Measurements from ENCODE around the gene FAM72C. TPM values are rescaled to one million over a fixed set of nuclear protein-coding genes. Genes with fewer than 3 reads are reported as not detected.
"Not testable (repeated sequence)": the region's sequence is repeated elsewhere in the genome, so short reads cannot be mapped to it uniquely, and the experiment has no call there.

The FAM72C gene
- total and polyA plus RNA-seq, 10 donors, result 0.32 to 2.4 (median 0.85) TPM

DNA sequence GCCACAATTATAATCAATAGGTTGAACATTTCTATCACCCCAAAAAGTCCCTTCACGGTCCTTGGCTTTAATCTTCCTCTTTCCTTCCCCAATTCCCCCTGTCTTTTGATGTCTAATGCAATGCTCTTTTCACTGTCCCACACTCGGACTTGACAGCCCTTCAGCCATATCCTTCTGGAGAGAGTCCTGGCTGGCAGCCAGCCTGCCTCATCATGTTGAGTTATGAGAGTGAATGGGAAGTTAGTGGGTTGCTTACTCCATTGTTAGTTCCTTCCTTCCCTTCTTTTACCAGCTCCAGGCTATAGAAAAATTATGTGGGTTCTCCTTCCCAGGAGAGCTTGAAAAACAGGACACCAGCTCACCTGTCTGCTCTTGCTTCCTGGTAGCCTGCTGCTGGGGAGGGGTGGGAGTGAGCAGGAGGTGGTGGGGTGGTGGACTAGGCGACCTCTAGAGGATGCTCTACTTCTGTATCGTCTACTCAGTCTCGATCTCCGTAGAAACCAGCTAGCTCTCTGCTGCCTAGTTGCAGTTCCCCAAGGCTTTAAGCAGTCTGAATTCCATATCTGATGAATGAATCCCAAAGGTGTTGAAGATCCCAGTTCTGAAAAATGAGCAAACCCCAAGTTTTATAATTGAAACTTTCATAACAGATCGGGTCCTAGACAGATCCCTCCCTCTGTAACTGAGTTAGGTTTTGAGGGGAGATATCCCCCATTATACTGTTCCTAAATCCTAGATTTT is 30.5 kb upstream of the FAM72C start:
- intact Hi-C loops (cut with DNase I; ENCODE audit: low total_unique reads); H3K27ac ChIP-seq; H3K27me3 ChIP-seq (replicated peaks in 1 of 7); DNase-seq; H3K4me3 ChIP-seq; H3K4me1 ChIP-seq; H3K9me3 ChIP-seq; H3K36me3 ChIP-seq: not testable (repeated sequence)
- 30 to 53% (median 42%) methylated on average over 2 to 5 of the region's 7 CpGs; no CpG with 5 or more reads in 1 of the 5 donors for WGBS, 5 donors

DNA sequence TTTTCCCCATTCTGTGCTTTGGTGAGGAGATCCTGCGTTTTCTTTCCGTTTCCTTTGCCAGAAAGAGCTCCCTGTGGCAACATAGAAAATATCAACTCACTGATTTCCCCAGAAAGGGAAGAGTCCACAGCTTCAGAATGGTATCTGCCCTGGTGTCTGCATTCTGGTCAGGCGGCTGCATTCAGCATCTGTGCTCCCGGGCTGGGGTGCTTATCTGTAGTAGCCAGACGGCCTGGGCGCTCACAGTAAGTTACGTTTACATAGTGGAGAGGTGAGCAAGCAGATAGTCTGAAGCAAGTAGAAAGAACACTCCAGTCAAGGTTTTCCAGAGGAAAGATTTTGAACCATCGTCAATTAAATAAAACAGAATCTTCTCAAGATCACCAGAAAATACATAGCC is 29.3 kb upstream of the FAM72C start:
- WGBS, 5 donors, result 93 to 100% (median 98%) methylated on average over 4 to 5 of the region's 8 CpGs; no CpG with 5 or more reads in 2 of the 5 donors
- intact Hi-C loops (cut with DNase I; ENCODE audit: low total_unique reads); H3K4me3 ChIP-seq; H3K27me3 ChIP-seq (replicated peaks in 1 of 7); H3K4me1 ChIP-seq; H3K9me3 ChIP-seq; DNase-seq; H3K36me3 ChIP-seq; H3K27ac ChIP-seq: not testable (repeated sequence)

DNA sequence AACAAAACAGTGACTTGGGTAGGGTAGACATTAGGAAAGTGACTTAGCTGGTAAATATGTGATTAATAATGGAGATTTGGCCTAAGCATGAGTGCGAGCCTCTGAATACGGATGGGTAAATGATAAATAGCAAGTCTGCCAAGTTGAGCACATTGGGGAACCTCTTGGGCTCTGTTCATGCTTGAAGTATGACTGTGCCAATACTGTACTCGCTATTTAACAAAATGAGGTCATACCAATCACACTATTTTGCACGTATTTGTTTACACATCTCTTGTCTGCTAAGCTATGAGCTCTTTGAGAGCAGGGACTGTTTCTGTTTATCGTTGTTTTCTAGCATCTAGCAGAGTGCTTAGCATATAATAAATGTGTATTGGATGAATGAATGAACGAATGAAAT is 24.2 kb upstream of the FAM72C start:
- intact Hi-C loops (cut with DNase I; ENCODE audit: low total_unique reads); H3K36me3 ChIP-seq; H3K9me3 ChIP-seq; H3K4me1 ChIP-seq; DNase-seq; H3K27me3 ChIP-seq (replicated peaks in 1 of 7); H3K27ac ChIP-seq; H3K4me3 ChIP-seq: not testable (repeated sequence)
- 71 to 92% (median 80%) methylated on average over 1 of the region's 6 CpGs; no CpG with 5 or more reads in 2 of the 5 donors for WGBS, 5 donors

DNA sequence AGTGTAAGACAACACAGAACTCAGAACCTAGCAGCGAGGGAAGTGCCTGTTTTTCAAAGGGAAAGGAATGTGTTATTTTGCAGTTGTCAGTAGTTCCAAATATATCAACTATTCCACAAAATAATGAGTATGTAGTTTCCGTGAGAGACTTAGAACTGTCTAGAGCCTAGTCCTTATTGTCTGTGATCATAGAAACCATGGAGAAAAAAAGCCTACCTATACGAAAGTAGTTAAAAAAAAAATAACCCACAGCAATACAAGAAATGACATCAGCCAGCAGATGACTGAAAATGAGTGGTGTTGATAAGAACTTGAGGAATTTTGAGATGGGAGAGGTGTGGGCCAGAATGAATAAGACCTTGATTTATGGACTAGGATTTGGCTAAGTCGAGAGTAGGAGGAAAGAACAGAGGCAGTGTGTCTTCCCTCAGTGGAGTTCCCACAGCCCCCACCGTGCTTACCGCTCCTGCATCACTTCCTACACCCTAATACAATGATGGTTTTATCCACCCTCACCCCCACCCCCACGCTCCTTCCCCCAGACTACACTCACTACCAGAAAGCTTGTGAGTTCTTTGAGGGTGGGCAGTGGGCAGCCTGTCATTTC is 21.6 kb upstream of the FAM72C start:
- intact Hi-C loops (cut with DNase I; ENCODE audit: low total_unique reads); H3K9me3 ChIP-seq; DNase-seq; H3K27me3 ChIP-seq (replicated peaks in 1 of 7); H3K36me3 ChIP-seq; H3K4me3 ChIP-seq; H3K4me1 ChIP-seq; H3K27ac ChIP-seq: not testable (repeated sequence)
- WGBS, 5 donors, result 50 to 82% (median 73%) methylated on average over 1 to 2 of the region's 7 CpGs; no CpG with 5 or more reads in 1 of the 5 donors

DNA sequence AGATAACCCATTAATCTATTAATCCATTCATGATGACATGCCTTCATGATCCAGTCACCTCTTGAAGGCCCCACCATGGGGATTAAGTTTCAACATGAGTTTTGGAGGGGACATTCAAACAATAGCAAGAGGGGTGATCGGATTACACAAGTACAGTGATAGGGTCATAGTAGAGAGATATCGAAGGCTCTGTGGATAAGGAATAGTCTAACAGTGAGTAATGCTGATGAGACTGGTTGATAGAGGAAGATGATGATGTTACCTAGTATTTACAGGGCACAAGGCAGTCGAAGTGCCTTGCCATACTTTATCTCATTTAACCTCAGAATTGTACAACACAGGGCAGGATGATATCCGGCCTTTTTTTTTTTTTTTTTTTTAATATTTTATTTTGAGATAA is 18.9 kb upstream of the FAM72C start:
- H3K4me1 ChIP-seq; H3K4me3 ChIP-seq; DNase-seq; H3K36me3 ChIP-seq; H3K27me3 ChIP-seq (replicated peaks in 1 of 7); H3K9me3 ChIP-seq; H3K27ac ChIP-seq; intact Hi-C loops (cut with DNase I; ENCODE audit: low total_unique reads): not testable (repeated sequence)
- WGBS, 5 donors, result no CpG with 5 or more reads among the region's 4 CpGs

DNA sequence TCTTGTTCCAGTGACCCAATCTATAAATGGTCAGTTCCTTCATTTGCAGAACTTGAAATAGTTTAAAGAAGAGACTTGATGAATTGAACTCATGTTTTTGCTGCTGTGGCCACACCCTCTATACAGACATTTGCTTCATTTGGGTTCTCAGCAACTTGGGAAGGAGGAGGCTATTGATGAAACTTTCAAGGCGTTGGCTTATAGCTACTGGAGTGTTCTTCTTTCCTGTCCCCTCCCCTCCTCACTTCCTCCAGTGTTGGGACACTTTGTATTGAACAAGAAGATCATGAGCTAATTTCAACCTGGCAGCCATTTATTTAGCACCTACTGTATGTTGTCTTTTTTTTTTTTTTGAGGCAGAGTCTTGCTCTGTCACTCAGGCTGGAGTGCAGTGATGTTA is 17.9 kb upstream of the FAM72C start:
- no CpG with 5 or more reads among the region's 1 CpG for WGBS, 5 donors

DNA sequence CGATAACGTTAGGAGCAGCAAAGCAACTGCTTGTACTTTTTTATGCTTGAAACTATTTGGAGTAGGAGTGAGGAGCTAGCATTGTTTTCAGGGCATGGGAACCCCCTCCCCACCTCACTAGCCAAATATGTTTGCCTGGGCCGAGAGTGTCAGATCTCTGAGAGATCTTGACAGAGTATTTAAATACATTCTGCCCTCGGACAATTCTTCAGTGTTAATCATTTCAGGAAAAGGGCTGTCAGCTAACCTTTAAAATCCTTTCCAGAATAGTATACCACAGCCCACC is 17.6 kb upstream of the FAM72C start:
- WGBS, 5 donors, result no CpG with 5 or more reads among the region's 4 CpGs
- H3K4me3 ChIP-seq; intact Hi-C loops (cut with DNase I; ENCODE audit: low total_unique reads); H3K9me3 ChIP-seq; H3K27me3 ChIP-seq (replicated peaks in 1 of 7); H3K27ac ChIP-seq; H3K36me3 ChIP-seq; DNase-seq; H3K4me1 ChIP-seq: not testable (repeated sequence)

More for the DNA sequence above, 17.9 kb upstream of the FAM72C start:
- H3K27me3 ChIP-seq (replicated peaks in 1 of 7); intact Hi-C loops (cut with DNase I; ENCODE audit: low total_unique reads); H3K9me3 ChIP-seq; DNase-seq; H3K27ac ChIP-seq; H3K36me3 ChIP-seq; H3K4me3 ChIP-seq; H3K4me1 ChIP-seq: not testable (repeated sequence)

DNA sequence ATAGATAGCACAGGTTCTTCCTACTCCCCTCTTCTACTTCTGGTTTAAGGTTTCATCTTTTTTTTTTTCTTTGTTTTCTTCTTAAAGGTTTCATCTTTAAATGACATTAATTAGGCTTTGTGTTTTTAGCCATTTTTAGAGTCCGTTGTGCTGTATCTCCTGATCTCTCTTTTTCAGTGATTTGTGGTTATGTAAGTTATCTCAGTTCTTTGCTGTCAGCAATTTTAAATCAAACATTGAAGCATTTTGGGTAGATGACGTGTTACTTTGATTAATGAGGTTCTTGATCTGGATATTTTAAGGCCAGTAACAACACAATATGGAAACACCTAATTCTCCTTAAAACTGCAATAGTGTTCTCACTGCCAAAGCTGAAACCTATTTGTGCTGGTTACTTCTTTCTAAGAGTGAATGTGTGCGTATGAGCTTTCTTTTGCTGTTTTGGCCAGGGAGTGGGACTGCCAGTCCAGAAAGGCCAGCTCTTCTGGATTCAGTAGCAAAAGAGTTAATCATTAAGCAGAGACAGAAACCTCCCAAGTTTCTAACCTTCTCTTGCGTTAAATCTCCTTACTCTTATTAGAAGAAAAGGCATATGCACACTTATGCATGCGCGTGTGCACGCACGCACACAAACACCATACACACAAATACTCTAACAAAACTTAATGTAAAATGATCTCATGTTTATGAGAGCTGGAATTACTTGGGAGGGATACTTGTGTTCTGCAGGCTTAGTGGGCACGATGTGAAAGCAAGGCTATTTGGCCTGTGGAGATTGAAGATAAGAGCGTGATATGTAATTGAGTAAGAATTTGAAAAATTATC is 17.0 kb upstream of the FAM72C start:
- H3K4me3 ChIP-seq; DNase-seq; H3K9me3 ChIP-seq; H3K36me3 ChIP-seq; H3K4me1 ChIP-seq; H3K27me3 ChIP-seq (replicated peaks in 1 of 7); H3K27ac ChIP-seq; intact Hi-C loops (cut with DNase I; ENCODE audit: low total_unique reads): not testable (repeated sequence)
- 67 to 93% (median 81%) methylated on average over 1 to 2 of the region's 10 CpGs for WGBS, 5 donors

DNA sequence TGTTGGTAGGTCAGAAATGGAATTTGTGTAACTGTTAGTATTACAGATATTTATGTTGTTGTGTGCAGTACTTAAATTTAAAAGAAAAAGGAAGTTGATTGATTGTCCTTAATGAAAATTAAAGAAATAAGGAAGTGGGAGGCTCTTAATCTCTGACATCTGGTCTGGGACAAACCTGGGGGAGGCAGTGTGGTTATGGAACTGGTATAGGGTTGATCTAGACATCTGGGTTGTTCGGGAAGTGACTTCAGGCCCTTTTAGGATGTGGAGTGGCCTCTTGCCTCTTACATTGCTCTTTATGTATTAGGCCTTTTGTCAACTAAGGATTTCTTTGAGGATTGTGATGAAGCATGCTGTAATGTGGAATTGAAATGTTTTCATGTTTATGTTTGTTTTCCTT is 16.1 kb upstream of the FAM72C start:
- H3K4me3 ChIP-seq; H3K4me1 ChIP-seq; H3K27me3 ChIP-seq (replicated peaks in 1 of 7); H3K27ac ChIP-seq; intact Hi-C loops (cut with DNase I; ENCODE audit: low total_unique reads); H3K9me3 ChIP-seq; DNase-seq; H3K36me3 ChIP-seq: not testable (repeated sequence)
- WGBS, 5 donors, result no CpG with 5 or more reads among the region's 1 CpG

DNA sequence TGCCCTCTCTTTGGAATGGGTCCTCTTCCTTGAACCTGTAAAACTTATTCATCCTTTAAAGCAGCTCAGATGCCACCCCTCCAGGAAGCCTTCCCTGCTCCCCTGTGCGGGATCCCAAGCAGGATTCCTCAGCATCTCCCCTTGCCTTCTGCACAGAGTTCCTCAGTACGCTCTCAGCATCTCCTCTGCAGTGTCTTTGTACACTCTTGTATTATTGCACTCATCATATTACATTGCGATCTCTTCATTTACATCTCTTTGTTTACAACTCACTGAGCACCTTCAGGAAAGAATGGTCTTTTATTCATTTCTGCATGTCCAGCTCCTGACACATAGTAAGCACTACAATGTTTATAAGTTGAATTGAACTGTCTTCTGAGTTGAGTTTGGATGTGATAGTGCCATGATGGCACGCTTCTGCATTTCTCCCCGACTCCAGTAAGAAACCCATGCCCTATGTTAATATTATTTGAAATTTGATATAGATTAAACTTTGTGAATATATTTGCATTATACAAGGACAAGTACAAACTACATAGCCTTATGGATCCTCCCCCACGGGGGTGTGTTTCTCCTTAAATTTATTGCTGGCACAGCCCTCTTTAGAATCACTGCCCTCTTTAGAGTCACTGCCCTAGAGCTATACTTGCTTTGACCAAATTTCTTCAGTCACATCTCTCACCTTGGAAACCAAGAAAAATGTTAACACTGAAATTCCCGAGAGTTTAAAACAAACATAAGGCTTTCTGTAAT is 13.1 kb upstream of the FAM72C start:
- H3K4me3 ChIP-seq; H3K27ac ChIP-seq; H3K36me3 ChIP-seq; H3K4me1 ChIP-seq; DNase-seq; H3K9me3 ChIP-seq; intact Hi-C loops (cut with DNase I; ENCODE audit: low total_unique reads); H3K27me3 ChIP-seq (replicated peaks in 1 of 7): not testable (repeated sequence)
- 93 to 100% (median 97%) methylated on average over 3 of the region's 7 CpGs; no CpG with 5 or more reads in 1 of the 5 donors for WGBS, 5 donors
